ENCODE measurements around the gene NUTM2B. TPM values are rescaled to one million over a fixed set of nuclear protein-coding genes. Genes with fewer than 3 reads are reported as not detected.

The NUTM2B gene
- total RNA-seq, 8 experiments from 2014 or later = 0.92 to 7.1 (median 3.8) TPM

Other genes starting within 250 kb of the NUTM2B start
- gene EIF5AL1, start 190.7 kb upstream of the NUTM2B start, total RNA-seq = under 1 TPM; 0.05 to 0.66 (median 0.23) TPM
- gene SFTPA2, start 142.8 kb upstream of the NUTM2B start, total RNA-seq = 1 to 10 TPM in 1 of 8 experiments, under 1 TPM in 5, not detected in 2; 0.07 to 1.3 (median 0.18) TPM
- gene SFTPA1, start 92.3 kb upstream of the NUTM2B start, total RNA-seq = 1 to 10 TPM in 1 of 8 experiments, under 1 TPM in 5, not detected in 2; 0.07 to 1.4 (median 0.45) TPM
- gene NUTM2E, start 123.5 kb downstream of the NUTM2B start, total RNA-seq = 1 to 10 TPM in 1 of 8 experiments, under 1 TPM in 6, not detected in 1; 0.14 to 1.7 (median 0.71) TPM
- gene SFTPD, start 245.9 kb downstream of the NUTM2B start, total RNA-seq = 1 to 10 TPM in 1 of 8 experiments, under 1 TPM in 3, not detected in 4; 0.22 to 1.5 (median 0.65) TPM